Central memory CD8-positive, alpha-beta T cell (primary cell): Measurements from ENCODE around the gene DPP6.

Experiments used
- ATAC-seq: fragments of 150-1000 bp; cut with Tn5 transposase; replicated peaks from 2 replicates; pipeline ENCODE4 v1.10.0; 2022; ENCODE audit warnings: mild to moderate bottlenecking, moderate FRiP score, moderate number of reproducible peaks; ENCODE audit not compliant: poor library complexity, severe bottlenecking; ENCODE audit errors: extremely low read depth
- DNase-seq, 2 donors: peaks; one replicate each; pipeline ENCODE4 v3.0.0; 2021; ENCODE audit warnings: low spot score in 2 of 2
- H3K27ac Mint-ChIP-seq: one replicate; pipeline ENCODE4 v1.8.0; 2022; ENCODE audit warnings: low read depth, mild to moderate bottlenecking, moderate library complexity, mixed read lengths
- H3K27me3 Mint-ChIP-seq: one replicate; pipeline ENCODE4 v1.8.0; 2022; ENCODE audit warnings: mixed read lengths
- H3K36me3 Mint-ChIP-seq: one replicate; pipeline ENCODE4 v1.8.0; 2022; ENCODE audit warnings: mild to moderate bottlenecking, moderate library complexity, mixed read lengths; ENCODE audit not compliant: insufficient read depth
- H3K4me1 Mint-ChIP-seq: one replicate; pipeline ENCODE4 v1.8.0; 2022; ENCODE audit warnings: mixed read lengths
- H3K4me3 Mint-ChIP-seq: one replicate; pipeline ENCODE4 v1.8.0; 2022; ENCODE audit warnings: mild to moderate bottlenecking, moderate library complexity, mixed read lengths
- H3K9me3 Mint-ChIP-seq: one replicate; pipeline ENCODE4 v1.8.0; 2022; ENCODE audit warnings: mixed read lengths

Gene DPP6

GRCh38 chr7:154540596-154540995 is 488.4 kb downstream of the DPP6 start:
- Mint-ChIP-seq H3K27me3 (no peaks in the 10 kb centered on the region), H3K36me3 (no peaks in the 10 kb centered on the region), H3K4me3 (no peak overlapping the region), H3K27ac (no peak overlapping the region), H3K9me3 (peaks cover 6% of the 10 kb centered on the region), H3K4me1 (no peaks in the 10 kb centered on the region)
- no peak for ATAC-seq
- no peak for DNase-seq

GRCh38 chr7:154541606-154542005 is 489.4 kb downstream of the DPP6 start:
- ATAC-seq (no peak), DNase-seq (no peak)
- H3K27ac Mint-ChIP-seq = no peak overlapping the region
- no peak overlapping the region for H3K4me3 Mint-ChIP-seq
- peaks cover 6% of the 10 kb centered on the region for H3K9me3 Mint-ChIP-seq
- no peaks in the 10 kb centered on the region for H3K36me3 Mint-ChIP-seq
- no peaks in the 10 kb centered on the region for H3K27me3 Mint-ChIP-seq
- H3K4me1 Mint-ChIP-seq = no peaks in the 10 kb centered on the region

DNA sequence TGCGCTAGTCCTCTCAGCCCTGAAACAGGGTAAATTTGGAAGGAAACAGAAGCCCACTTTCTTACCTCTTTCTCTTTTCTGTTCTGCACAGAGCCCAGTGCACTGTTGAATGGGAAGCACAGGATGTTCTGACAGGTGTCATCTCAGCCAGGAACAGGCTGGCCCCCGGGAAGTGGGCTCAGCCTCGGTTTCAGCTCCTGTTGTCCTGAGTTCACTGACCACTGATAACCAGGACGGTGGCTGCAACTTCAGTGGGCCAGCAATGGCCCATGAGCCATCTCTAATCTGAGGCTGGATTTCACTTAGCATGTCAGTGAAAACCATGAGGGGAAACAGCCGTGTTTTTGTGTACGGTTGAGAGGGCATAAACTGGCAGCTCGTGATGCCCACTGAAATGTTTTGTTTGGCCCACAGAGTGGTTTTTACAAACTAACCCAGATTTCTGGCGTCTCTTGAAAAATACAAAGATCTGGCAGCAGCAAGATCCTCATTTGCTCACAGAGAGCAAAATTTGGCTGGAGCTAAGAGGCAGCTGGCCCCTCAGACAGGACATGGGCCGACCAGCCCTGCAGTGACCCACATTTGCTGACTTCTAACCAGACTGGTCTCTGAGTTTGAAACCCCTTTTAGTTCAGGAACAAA is 494.9 kb downstream of the DPP6 start:
- Mint-ChIP-seq H3K9me3 (peaks cover 12% of the 10 kb centered on the region), H3K27ac (no peak overlapping the region), H3K36me3 (no peaks in the 10 kb centered on the region), H3K4me3 (no peak overlapping the region), H3K4me1 (no peaks in the 10 kb centered on the region), H3K27me3 (no peaks in the 10 kb centered on the region)
- DNase-seq (no peak), ATAC-seq (no peak)

- Mint-ChIP-seq H3K36me3 (peaks cover 1% of the 10 kb centered on the region), H3K4me1 (no peaks in the 10 kb centered on the region), H3K4me3 (no peak overlapping the region), H3K27me3 (no peaks in the 10 kb centered on the region), H3K9me3 (peaks cover 12% of the 10 kb centered on the region), H3K27ac (no peak overlapping the region)
- DNase-seq (no peak), ATAC-seq (no peak)
Observed at GRCh38 chr7:154553711-154554265, 501.6 kb downstream of the DPP6 start.

GRCh38 chr7:154559454-154559853 is 507.3 kb downstream of the DPP6 start:
- no peaks in the 10 kb centered on the region for H3K4me1 Mint-ChIP-seq
- no peak for DNase-seq
- ATAC-seq = no peak
- no peaks in the 10 kb centered on the region for H3K27me3 Mint-ChIP-seq
- H3K9me3 Mint-ChIP-seq = peaks cover 25% of the 10 kb centered on the region
- no peak overlapping the region for H3K27ac Mint-ChIP-seq
- no peaks in the 10 kb centered on the region for H3K36me3 Mint-ChIP-seq
- no peak overlapping the region for H3K4me3 Mint-ChIP-seq

- DNase-seq = no peak
- H3K27me3 Mint-ChIP-seq = no peaks in the 10 kb centered on the region
- H3K36me3 Mint-ChIP-seq = no peaks in the 10 kb centered on the region
- H3K4me1 Mint-ChIP-seq = no peaks in the 10 kb centered on the region
- no peak overlapping the region for H3K4me3 Mint-ChIP-seq
- no peak for ATAC-seq
- no peak overlapping the region for H3K27ac Mint-ChIP-seq
- H3K9me3 Mint-ChIP-seq = peaks cover 18% of the 10 kb centered on the region
Observed at GRCh38 chr7:154564676-154565075, 512.5 kb downstream of the DPP6 start.

DNA sequence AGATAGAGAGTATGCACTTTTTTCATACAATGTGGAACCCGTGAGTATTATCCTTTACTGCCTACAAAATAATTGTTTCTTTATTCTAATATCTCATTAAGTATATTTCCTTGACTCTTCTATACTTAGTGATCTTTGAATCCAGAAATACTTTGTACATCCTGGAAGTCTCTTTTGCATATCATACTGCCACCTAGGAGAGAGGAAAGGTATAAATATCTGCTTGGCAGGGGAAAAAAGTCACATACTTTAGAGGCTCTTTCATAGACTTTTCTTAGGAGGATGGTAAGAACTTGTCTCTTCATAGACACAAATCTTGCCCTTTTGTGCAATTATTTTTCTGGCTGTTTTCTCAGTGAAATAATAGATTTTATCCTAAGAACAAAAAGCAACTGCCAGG is 514.7 kb downstream of the DPP6 start:
- Mint-ChIP-seq H3K4me1 (no peaks in the 10 kb centered on the region), H3K36me3 (no peaks in the 10 kb centered on the region), H3K9me3 (peaks cover 16% of the 10 kb centered on the region), H3K4me3 (no peak overlapping the region), H3K27ac (no peak overlapping the region), H3K27me3 (no peaks in the 10 kb centered on the region)
- DNase-seq (no peak), ATAC-seq (no peak)

GRCh38 chr7:154568346-154568745 is 516.1 kb downstream of the DPP6 start:
- H3K4me3 Mint-ChIP-seq = no peak overlapping the region
- H3K27me3 Mint-ChIP-seq = no peaks in the 10 kb centered on the region
- peaks cover 7% of the 10 kb centered on the region for H3K9me3 Mint-ChIP-seq
- no peak for ATAC-seq
- H3K4me1 Mint-ChIP-seq = no peaks in the 10 kb centered on the region
- no peak for DNase-seq
- no peaks in the 10 kb centered on the region for H3K36me3 Mint-ChIP-seq
- no peak overlapping the region for H3K27ac Mint-ChIP-seq

DNA sequence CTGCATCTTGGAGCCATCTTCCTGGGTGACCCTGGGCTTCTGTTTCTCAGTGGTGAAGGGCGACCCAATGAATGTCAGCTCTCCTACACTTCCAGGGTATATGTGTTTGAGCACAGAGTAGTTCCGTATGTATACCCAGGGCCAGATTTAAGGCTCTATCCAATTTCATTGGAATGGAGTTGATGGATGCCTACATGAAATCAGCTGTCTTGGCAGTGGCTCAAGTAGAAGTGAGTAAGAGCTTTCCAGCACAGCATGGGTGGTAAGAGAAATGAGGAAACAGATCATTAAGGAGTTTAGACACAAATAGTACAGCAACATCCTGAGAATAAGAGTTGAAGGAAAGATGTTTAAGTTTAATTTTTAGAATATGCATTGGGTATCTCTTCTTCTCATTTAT is 517.7 kb downstream of the DPP6 start:
- ATAC-seq (no peak), DNase-seq (no peak)
- Mint-ChIP-seq H3K27ac (no peak overlapping the region), H3K27me3 (no peaks in the 10 kb centered on the region), H3K36me3 (no peaks in the 10 kb centered on the region), H3K9me3 (no peaks in the 10 kb centered on the region), H3K4me3 (no peak overlapping the region), H3K4me1 (no peaks in the 10 kb centered on the region)

- Mint-ChIP-seq H3K4me1 (no peaks in the 10 kb centered on the region), H3K4me3 (no peak overlapping the region), H3K9me3 (peaks cover 4% of the 10 kb centered on the region), H3K27me3 (no peaks in the 10 kb centered on the region), H3K27ac (no peak overlapping the region), H3K36me3 (no peaks in the 10 kb centered on the region)
- ATAC-seq (no peak), DNase-seq (no peak)
Observed at GRCh38 chr7:154571772-154572171, 519.6 kb downstream of the DPP6 start.

- ATAC-seq = no peak
- H3K27ac Mint-ChIP-seq = no peak overlapping the region
Observed at GRCh38 chr7:154574235-154574634, 522.0 kb downstream of the DPP6 start.

GRCh38 chr7:154575497-154575896 is 523.3 kb downstream of the DPP6 start:
- no peaks in the 10 kb centered on the region for H3K4me1 Mint-ChIP-seq
- no peaks in the 10 kb centered on the region for H3K27me3 Mint-ChIP-seq
- DNase-seq = no peak
- ATAC-seq = no peak
- no peaks in the 10 kb centered on the region for H3K36me3 Mint-ChIP-seq
- no peak overlapping the region for H3K4me3 Mint-ChIP-seq
- H3K27ac Mint-ChIP-seq = no peak overlapping the region
- peaks cover 14% of the 10 kb centered on the region for H3K9me3 Mint-ChIP-seq

More at GRCh38 chr7:154574235-154574634, 522.0 kb downstream of the DPP6 start:
- Mint-ChIP-seq H3K27me3 (no peaks in the 10 kb centered on the region), H3K4me1 (no peaks in the 10 kb centered on the region), H3K9me3 (peaks cover 7% of the 10 kb centered on the region), H3K36me3 (no peaks in the 10 kb centered on the region), H3K4me3 (no peak overlapping the region)
- DNase-seq = no peak

GRCh38 chr7:154576604-154577003 is 524.4 kb downstream of the DPP6 start:
- Mint-ChIP-seq H3K27ac (no peak overlapping the region), H3K4me1 (no peaks in the 10 kb centered on the region), H3K9me3 (peaks cover 15% of the 10 kb centered on the region), H3K27me3 (no peaks in the 10 kb centered on the region), H3K36me3 (no peaks in the 10 kb centered on the region), H3K4me3 (no peak overlapping the region)
- ATAC-seq (no peak), DNase-seq (no peak)
